ENCODE data around the gene SMIM44.

The SMIM44 gene

GRCh38 chr19:3478409-3479176, 4.6 kb downstream of the SMIM44 start:
- DNase-seq (ENCODE audit: low read depth in 1 of 2, low spot score in 1 of 2): no peak

- DNase-seq (ENCODE audit: low read depth in 1 of 2, low spot score in 1 of 2): no peak
These were observed 5.3 kb downstream of the SMIM44 start for GRCh38 chr19:3477951-3478350.

GRCh38 chr19:3477506-3477905, 5.7 kb downstream of the SMIM44 start:
- no peak for DNase-seq (ENCODE audit: low read depth in 1 of 2, low spot score in 1 of 2)

GRCh38 chr19:3476830-3477229, 6.4 kb downstream of the SMIM44 start:
- no peak for DNase-seq (ENCODE audit: low read depth in 1 of 2, low spot score in 1 of 2)

GRCh38 chr19:3475449-3475848, 7.8 kb downstream of the SMIM44 start:
- DNase-seq (ENCODE audit: low read depth in 1 of 2, low spot score in 1 of 2): no peak

- DNase-seq (ENCODE audit: low read depth in 1 of 2, low spot score in 1 of 2): no peak
These were observed 8.6 kb downstream of the SMIM44 start for GRCh38 chr19:3474614-3475013.

GRCh38 chr19:3474010-3474409, 9.2 kb downstream of the SMIM44 start:
- no peak for DNase-seq (ENCODE audit: low read depth in 1 of 2, low spot score in 1 of 2)

- DNase-seq (ENCODE audit: low read depth in 1 of 2, low spot score in 1 of 2): peak; percentile 17 to 26
These were observed 11.1 kb downstream of the SMIM44 start for GRCh38 chr19:3471954-3472655.

- DNase-seq (ENCODE audit: low read depth in 1 of 2, low spot score in 1 of 2): no peak
These were observed 12.6 kb downstream of the SMIM44 start for GRCh38 chr19:3470500-3471128.

- DNase-seq (ENCODE audit: low read depth in 1 of 2, low spot score in 1 of 2): no peak
These were observed 13.4 kb downstream of the SMIM44 start for GRCh38 chr19:3469638-3470499.

- no peak for DNase-seq (ENCODE audit: low read depth in 1 of 2, low spot score in 1 of 2)
These were observed 15.0 kb downstream of the SMIM44 start for GRCh38 chr19:3468211-3468610.

- DNase-seq (ENCODE audit: low read depth in 1 of 2, low spot score in 1 of 2): no peak
These were observed 15.6 kb downstream of the SMIM44 start for GRCh38 chr19:3467437-3468198.

GRCh38 chr19:3466635-3467034, 16.6 kb downstream of the SMIM44 start:
- no peak for DNase-seq (ENCODE audit: low read depth in 1 of 2, low spot score in 1 of 2)

GRCh38 chr19:3465552-3465951, 17.7 kb downstream of the SMIM44 start:
- no peak for DNase-seq (ENCODE audit: low read depth in 1 of 2, low spot score in 1 of 2)

- DNase-seq (ENCODE audit: low read depth in 1 of 2, low spot score in 1 of 2): no peak
These were observed 18.5 kb downstream of the SMIM44 start for GRCh38 chr19:3464587-3465235.

- no peak for DNase-seq (ENCODE audit: low read depth in 1 of 2, low spot score in 1 of 2)
These were observed 19.3 kb downstream of the SMIM44 start for GRCh38 chr19:3463714-3464586.

GRCh38 chr19:3462991-3463713, 20.1 kb downstream of the SMIM44 start:
- DNase-seq (ENCODE audit: low read depth in 1 of 2, low spot score in 1 of 2): no peak

- DNase-seq (ENCODE audit: low read depth in 1 of 2, low spot score in 1 of 2): no peak
These were observed 23.2 kb downstream of the SMIM44 start for GRCh38 chr19:3459965-3460582.

Data from activated T-helper 1 cell treated with anti-CD3 and anti-CD28 coated beads, Interleukin-2, amount 50 U/mL, for 16 hours (primary cell).